SIG-M5 treated with dmso at 0.1 percent for 504 hours (cell line): ENCODE data around the gene VPS54.
"Not testable (repeated sequence)": the region's sequence is repeated elsewhere in the genome, so short reads cannot be mapped to it uniquely, and the experiment has no call there.

Experiments used
- DNase-seq: peaks from one replicate; lab custom pipeline; 2025; ENCODE audit not compliant: unreplicated experiment; lab: John Stamatoyannopoulos, UW

The VPS54 gene

GRCh38 chr2:64023485-64024258 lies 4.4 kb upstream of the VPS54 start:
- DNase-seq: peak; percentile 18

DNA sequence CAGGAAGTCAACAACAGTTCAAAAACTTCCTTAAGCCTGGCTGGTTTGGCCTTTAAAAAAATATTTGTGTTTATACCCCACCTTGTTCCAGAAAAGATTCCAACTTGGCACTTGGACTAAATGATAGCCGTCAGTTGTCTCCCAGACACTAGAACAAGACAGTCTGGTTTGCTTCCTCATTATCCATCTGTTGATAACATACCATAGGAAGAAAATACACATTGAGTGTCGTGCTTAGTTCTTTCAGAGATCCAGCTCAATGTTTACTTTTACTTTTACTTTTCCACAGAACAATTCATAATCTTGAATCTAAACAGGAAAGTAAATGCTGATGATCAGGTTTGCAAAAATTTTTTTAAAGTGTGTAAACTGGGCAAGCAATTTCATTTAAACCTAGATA lies 2.4 kb upstream of the VPS54 start:
- DNase-seq: peak; percentile 41

GRCh38 chr2:64019975-64020528 lies 824 bp upstream of the VPS54 start:
- peak; percentile 58 for DNase-seq

- DNase-seq: peak; percentile 43
Observed at GRCh38 chr2:64018701-64019082, 536 bp downstream of the VPS54 start.

DNA sequence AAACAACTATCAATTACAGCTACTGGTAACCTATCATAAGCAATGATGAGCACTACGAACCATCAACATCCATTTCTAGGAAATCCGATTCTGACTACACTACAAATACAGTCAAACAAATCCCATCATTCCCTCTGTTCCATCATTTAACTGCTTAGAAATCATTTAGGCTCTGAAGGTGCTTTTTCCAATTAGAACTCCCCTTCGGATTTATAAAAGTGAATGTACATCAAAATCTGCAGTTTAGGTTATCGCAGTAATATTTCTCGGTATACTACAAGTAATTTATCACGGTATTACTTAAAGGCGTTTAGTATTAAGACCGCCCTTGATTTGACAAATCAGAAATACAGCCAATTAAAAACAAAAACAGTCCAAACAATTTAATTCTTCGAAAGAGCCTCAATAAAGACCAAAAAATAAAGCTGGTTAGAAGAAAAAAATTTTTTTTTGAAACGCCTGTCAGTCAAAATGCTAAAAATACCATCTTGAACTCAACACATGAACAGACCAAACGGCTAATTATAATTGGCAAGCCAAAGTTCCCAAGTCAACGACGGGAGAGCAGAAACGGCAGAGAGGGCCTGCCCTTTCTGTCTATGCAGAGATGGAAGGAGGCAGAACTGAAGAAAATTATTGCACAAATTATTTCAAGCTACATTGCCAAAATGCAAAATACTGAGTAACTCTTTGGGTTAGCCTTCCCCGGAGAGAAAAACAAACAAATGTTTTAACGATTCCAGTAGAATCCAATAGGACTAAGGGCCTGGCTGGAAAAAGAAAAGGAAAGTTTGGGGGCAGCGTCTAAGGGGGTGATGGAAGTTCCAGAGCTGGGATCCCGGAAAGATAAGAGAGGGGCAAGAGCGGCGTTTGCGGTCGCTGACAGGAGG lies 1.2 kb downstream of the VPS54 start:
- DNase-seq: peak; percentile 52

- DNase-seq: no peak
Observed at GRCh38 chr2:64015898-64016297, 3.3 kb downstream of the VPS54 start.

DNA sequence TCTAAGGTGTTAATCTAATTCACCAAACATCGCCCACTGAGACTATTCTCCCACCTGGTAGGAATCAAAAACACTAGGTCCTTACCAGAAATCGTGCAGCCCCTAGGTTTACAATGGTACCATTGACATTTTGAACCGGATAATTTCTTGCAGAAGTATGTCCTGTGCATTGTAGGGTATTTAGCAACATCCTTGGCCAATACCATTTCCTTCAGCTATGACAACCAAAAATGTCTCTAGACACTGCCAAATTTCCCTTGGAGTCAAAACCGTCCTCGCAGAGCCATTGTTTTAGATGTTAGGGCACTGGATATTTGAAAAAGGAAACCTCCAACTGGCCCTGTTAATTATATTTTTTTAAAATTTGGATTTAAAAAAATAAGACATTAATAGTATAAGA lies 3.8 kb downstream of the VPS54 start:
- DNase-seq: peak; percentile 49

DNA sequence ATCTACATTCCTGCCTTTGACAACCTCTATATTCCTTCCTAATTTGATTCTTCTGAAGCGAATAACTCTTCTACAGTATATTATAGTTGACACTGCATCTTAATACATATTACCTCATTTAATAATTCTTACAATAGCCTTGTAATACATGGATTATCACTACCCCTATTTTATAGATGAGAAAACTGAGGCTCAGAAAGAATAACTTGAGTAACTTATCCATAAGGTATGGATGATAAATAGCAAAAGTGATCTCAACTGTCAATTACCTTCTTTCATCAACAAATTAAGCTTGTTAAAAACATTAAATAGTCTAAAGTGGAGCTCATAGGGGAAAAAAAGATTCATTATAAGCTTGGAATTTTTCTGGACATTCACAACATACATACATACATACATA lies 4.6 kb downstream of the VPS54 start:
- DNase-seq: no peak

DNA sequence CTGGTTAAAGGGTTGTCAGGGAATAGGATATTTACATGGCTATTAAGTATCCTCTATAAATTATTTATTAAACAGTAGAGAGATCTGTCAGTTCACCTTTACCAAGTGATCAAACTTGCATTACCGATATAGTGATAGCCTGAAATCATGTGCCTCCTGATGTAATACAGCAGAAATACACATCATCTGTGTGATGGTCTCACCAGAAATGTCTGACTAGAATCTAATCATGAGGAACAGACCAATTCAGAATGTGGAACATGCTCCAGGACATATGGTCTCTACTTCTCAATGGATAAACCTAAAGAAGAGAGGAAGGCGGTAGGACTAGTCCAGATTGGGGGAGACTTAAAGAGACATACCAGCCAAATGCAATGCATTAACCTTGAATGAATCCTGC lies 6.2 kb downstream of the VPS54 start:
- DNase-seq: no peak

- no peak for DNase-seq
Observed at GRCh38 chr2:64012115-64012514, 7.1 kb downstream of the VPS54 start.

- no peak for DNase-seq
Observed at GRCh38 chr2:64008434-64009009, 10.7 kb downstream of the VPS54 start.

- DNase-seq: peak; percentile 77
Observed at GRCh38 chr2:64007924-64008323, 11.3 kb downstream of the VPS54 start.

DNA sequence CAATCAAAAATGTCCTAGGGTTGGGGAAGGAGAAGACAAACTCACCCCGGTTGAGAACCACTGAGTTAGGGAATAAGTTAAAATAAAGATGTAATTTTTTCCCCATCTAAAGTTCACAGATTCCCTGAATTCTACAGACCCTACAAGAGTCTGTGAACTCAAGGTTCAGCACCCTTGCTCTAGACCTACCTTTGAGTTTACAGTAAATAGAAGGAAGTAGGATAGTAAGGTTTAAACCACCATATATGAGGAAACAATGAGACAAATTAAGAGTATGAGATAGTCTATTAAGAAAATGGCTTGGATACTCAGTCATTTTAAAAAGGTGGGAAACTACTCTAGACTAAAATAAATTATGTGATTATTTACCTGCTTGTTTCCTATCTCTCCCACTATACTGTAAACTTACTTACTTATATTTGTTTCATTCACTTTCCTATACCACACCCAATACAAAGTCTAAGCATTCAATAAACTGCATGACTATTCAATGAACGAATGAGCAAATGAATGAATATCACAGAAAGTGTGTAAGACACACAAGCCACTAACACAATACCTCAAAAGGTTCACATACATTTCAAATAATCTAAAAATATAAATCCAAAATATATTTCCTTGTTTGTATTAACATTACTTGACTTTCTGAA lies 13.4 kb downstream of the VPS54 start:
- DNase-seq: no peak

- DNase-seq: no peak
Observed at GRCh38 chr2:64003239-64003638, 16.0 kb downstream of the VPS54 start.

DNA sequence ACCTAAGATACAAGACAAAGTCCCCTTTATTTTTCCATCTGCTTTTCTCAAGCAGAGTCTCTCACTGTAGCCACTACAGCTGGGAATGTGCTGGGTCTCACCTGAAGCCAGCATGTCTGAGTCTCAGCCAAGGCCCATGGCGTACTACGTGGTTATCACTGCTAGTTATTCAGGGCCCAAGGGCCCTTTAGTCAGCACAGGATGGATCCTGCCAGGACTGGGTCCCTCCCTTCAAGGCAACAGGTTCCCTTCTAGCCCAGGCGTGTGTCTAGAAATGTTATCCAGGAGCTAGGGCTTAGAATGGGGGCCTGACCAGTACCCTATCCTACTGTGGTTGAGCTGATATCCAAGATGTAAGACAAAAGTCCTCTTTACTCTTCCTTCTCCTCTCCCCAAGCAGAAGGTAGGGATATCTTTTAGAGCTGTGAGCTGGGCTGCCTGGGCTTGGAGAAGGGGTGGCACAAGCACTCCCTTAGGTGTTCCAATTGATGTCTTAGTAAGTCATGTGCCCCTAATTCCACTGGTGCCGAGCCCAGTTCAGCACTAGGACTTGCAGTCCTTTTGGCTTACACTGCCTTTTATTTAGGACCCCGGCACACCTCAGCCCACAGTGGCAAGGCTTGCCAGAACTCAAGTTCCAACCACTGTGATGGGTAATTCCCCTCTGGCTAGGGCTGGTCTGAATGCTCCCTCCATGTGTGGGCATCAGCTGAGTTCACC lies 17.7 kb downstream of the VPS54 start:
- DNase-seq: no peak

DNA sequence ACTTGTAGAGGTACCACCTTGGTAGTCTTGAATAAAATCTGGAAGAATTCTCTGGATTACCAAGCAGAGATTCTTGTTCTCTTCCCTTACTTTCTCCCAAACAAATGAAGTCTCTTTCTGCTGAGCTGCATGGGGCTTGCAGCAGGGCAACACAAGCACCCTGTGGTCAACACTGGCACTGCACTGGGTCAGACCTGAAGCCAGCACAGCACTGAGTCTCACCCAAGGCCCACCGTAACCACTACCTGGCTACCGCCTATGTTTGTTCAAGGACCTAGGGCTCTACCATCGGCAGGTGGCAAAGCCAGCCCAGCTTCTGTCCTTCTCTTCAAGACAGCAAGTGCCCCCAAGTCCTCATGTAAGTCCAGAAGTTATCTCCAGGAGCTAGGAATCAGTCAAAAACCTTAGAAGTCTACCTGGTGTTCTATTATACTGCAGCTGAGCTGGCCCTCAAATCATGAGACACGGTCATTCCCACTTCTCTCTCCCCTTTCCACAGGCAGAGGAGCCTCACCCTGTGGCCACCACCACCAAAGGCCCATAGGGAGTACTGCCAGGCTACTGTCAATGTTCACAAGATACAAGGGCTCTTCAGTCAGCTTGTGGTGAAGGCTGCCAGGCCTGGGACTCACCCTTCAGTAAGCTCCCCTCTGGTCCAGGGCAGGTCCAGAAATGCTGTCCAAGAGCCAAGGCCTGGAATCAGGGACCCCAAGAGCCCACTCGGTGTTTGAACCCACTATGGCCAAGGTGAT lies 18.4 kb downstream of the VPS54 start:
- DNase-seq: no peak

DNA sequence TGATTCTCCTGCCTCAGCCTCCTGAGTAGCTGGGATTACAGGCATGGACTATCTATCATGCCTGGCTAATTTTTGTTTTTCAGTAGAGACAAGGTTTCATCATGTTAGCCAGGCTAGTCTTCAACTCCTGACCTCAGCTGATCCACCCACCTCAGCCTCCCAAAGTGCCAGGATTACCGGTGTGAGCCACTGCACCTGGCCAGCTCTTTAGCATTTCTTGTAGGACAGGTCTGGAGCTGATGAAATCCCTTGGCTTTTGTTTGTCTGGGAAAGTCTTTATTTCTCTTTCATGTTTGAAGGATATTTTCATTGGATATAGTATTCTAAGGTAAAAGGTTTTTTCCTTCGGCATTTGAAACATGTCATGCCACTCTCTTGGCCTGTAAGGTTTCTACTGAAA lies 20.2 kb downstream of the VPS54 start:
- DNase-seq: no peak

GRCh38 chr2:63996582-63997198 lies 22.5 kb downstream of the VPS54 start:
- not testable (repeated sequence) for DNase-seq

DNA sequence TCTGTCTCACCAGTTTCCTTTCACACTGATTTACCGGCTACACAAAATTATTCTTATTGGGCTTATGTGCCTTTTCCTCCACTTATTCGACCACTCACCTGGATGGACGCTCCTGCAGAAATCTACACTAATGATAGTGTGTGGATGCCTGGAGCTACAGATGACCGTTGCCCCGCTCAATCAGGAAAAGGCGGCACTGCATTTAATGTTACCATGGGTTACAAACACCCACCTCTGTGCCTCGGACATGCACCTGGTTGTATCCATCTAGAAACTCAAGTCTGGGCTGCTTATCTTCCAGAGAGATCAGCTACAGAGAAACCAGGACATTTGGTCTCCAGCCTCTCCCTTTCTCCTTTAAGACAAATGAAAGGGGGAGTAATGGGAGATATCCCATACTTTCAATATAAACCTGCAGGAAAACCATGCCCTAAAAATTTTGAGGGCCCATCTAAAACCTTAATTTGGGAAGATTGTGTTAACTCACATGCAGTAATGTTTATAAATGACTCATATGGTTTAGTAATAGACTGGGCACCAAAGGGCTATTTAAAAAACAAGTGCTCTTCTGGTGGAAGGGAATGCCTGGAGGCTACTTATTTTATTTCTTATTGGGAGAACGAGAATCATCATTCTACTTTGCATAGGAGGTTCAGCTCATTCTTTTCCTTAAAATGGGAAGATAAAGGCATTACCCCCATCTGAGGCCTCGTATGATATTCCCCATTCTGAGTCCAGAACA lies 24.7 kb downstream of the VPS54 start:
- DNase-seq: not testable (repeated sequence)
